Activated naive CD4-positive, alpha-beta T cell treated with anti-CD3 and anti-CD28 coated beads for 36 hours (primary cell): ENCODE measurements around the gene TIGD1. TPM values are rescaled to one million over a fixed set of nuclear protein-coding genes. Genes with fewer than 3 reads are reported as not detected.

Experiments
- CTCF ChIA-PET: fragments of 350-600 bp; sonication (Branson Sonifier 250); formaldehyde crosslinking; loops from one replicate; lab custom pipeline; 2021; ENCODE audit warnings: antibody characterized with exemption; lab: Charles Lee
- DNase-seq: peaks from one replicate; pipeline ENCODE4 v3.0.0-alpha.2; 2020
- H3K27ac Mint-ChIP-seq: one replicate; pipeline ENCODE4 v1.8.0; 2021; ENCODE audit warnings: mild to moderate bottlenecking, mixed read lengths
- H3K27me3 Mint-ChIP-seq: one replicate; pipeline ENCODE4 v1.8.0; 2021; ENCODE audit warnings: low read depth, mixed read lengths
- H3K36me3 Mint-ChIP-seq: one replicate; pipeline ENCODE4 v1.8.0; 2021; ENCODE audit warnings: low read depth, mixed read lengths
- H3K4me1 Mint-ChIP-seq: one replicate; pipeline ENCODE4 v1.8.0; 2021; ENCODE audit warnings: low read depth, mixed read lengths
- H3K4me3 Mint-ChIP-seq: one replicate; pipeline ENCODE4 v1.8.0; 2021; ENCODE audit warnings: mild to moderate bottlenecking, moderate library complexity, mixed read lengths
- H3K9me3 Mint-ChIP-seq: one replicate; pipeline ENCODE4 v1.8.0; 2021; ENCODE audit warnings: mixed read lengths
- intact Hi-C: fragments of 100-400 bp; cut with micrococcal nuclease; formaldehyde crosslinking; loops from one replicate; pipeline ENCODE4 v1.15.1; 2023
- total RNA-seq, 2 experiments: library from RNA; stranded (reverse); gene quantifications; one replicate each; pipeline ENCODE4 v1.2.3, GENCODE V29; 2021

The TIGD1 gene
- total RNA-seq, 2 experiments from 2014 or later, result 7.7 to 8.3 TPM

- peaks cover 2% of the 10 kb centered on the region for H3K27me3 Mint-ChIP-seq
- intact Hi-C loops, result no loop called here
- H3K9me3 Mint-ChIP-seq, result no peaks in the 10 kb centered on the region
- H3K4me3 Mint-ChIP-seq, result no peak overlapping the region
- no peaks in the 10 kb centered on the region for H3K36me3 Mint-ChIP-seq
- no peak overlapping the region for H3K27ac Mint-ChIP-seq
- H3K4me1 Mint-ChIP-seq, result no peaks in the 10 kb centered on the region
- CTCF ChIA-PET, result interaction anchor here (1.2 kb wide), 1 partner anchor 9 kb away, joined by 6 read pairs; no protein-coding TSS in a partner anchor
- DNase-seq, result no peak
Observed at GRCh38 chr2:232513353-232513752, 37.0 kb downstream of the TIGD1 start.

GRCh38 chr2:232512602-232513001, 37.8 kb downstream of the TIGD1 start:
- CTCF ChIA-PET, result interaction anchor here (1.2 kb wide), 1 partner anchor 10 kb away, joined by 6 read pairs; no protein-coding TSS in a partner anchor
- DNase-seq, result no peak
- no peak overlapping the region for H3K4me3 Mint-ChIP-seq
- no peaks in the 10 kb centered on the region for H3K36me3 Mint-ChIP-seq
- H3K4me1 Mint-ChIP-seq, result no peaks in the 10 kb centered on the region
- H3K27me3 Mint-ChIP-seq, result peaks cover 2% of the 10 kb centered on the region
- H3K27ac Mint-ChIP-seq, result no peak overlapping the region
- intact Hi-C loops, result no loop called here
- H3K9me3 Mint-ChIP-seq, result no peaks in the 10 kb centered on the region

GRCh38 chr2:232511336-232511890, 38.9 kb downstream of the TIGD1 start:
- Mint-ChIP-seq H3K27me3 (peaks cover 2% of the 10 kb centered on the region), H3K36me3 (no peaks in the 10 kb centered on the region), H3K9me3 (no peaks in the 10 kb centered on the region), H3K27ac (no peak overlapping the region), H3K4me1 (no peaks in the 10 kb centered on the region), H3K4me3 (no peak overlapping the region)
- DNase-seq, result no peak
- intact Hi-C loops, result no loop called here
- CTCF ChIA-PET, result interaction anchor here (1.7 kb wide), 1 partner anchor 10 kb away, joined by 5 read pairs; no protein-coding TSS in a partner anchor

- Mint-ChIP-seq H3K4me3 (no peak overlapping the region), H3K9me3 (no peaks in the 10 kb centered on the region), H3K36me3 (no peaks in the 10 kb centered on the region), H3K27ac (no peak overlapping the region), H3K27me3 (peaks cover 17% of the 10 kb centered on the region), H3K4me1 (peaks cover 7% of the 10 kb centered on the region)
- intact Hi-C loops, result no loop called here
- no peak for DNase-seq
- CTCF ChIA-PET, result no interaction called here
Observed at GRCh38 chr2:232508251-232508650, 42.1 kb downstream of the TIGD1 start.

- Mint-ChIP-seq H3K4me3 (no peak overlapping the region), H3K36me3 (no peaks in the 10 kb centered on the region), H3K9me3 (no peaks in the 10 kb centered on the region), H3K27ac (no peak overlapping the region), H3K27me3 (peaks cover 22% of the 10 kb centered on the region), H3K4me1 (peaks cover 11% of the 10 kb centered on the region)
- no peak for DNase-seq
- CTCF ChIA-PET, result no interaction called here
- intact Hi-C loops, result no loop called here
Observed at GRCh38 chr2:232506709-232507108, 43.6 kb downstream of the TIGD1 start.

GRCh38 chr2:232505856-232506255, 44.5 kb downstream of the TIGD1 start:
- no peaks in the 10 kb centered on the region for H3K36me3 Mint-ChIP-seq
- no peaks in the 10 kb centered on the region for H3K9me3 Mint-ChIP-seq
- no peak overlapping the region for H3K4me3 Mint-ChIP-seq

GRCh38 chr2:232504438-232504837, 45.9 kb downstream of the TIGD1 start:
- intact Hi-C loops, result no loop called here
- no peak overlapping the region for H3K27ac Mint-ChIP-seq
- H3K4me1 Mint-ChIP-seq, result peaks cover 11% of the 10 kb centered on the region
- CTCF ChIA-PET, result no interaction called here
- no peaks in the 10 kb centered on the region for H3K9me3 Mint-ChIP-seq
- peak; percentile 20 for DNase-seq
- H3K36me3 Mint-ChIP-seq, result no peaks in the 10 kb centered on the region
- no peak overlapping the region for H3K4me3 Mint-ChIP-seq
- peaks cover 24% of the 10 kb centered on the region for H3K27me3 Mint-ChIP-seq

More at GRCh38 chr2:232505856-232506255, 44.5 kb downstream of the TIGD1 start:
- DNase-seq, result no peak
- CTCF ChIA-PET, result no interaction called here
- Mint-ChIP-seq H3K27ac (no peak overlapping the region), H3K4me1 (peaks cover 11% of the 10 kb centered on the region), H3K27me3 (peaks cover 22% of the 10 kb centered on the region)
- intact Hi-C loops, result no loop called here

GRCh38 chr2:232503809-232504323, 46.5 kb downstream of the TIGD1 start:
- intact Hi-C loops, result no loop called here
- Mint-ChIP-seq H3K9me3 (no peaks in the 10 kb centered on the region), H3K27ac (no peak overlapping the region), H3K36me3 (no peaks in the 10 kb centered on the region), H3K4me3 (peak overlapping the region; percentile 29), H3K27me3 (peaks cover 27% of the 10 kb centered on the region), H3K4me1 (peaks cover 11% of the 10 kb centered on the region)
- CTCF ChIA-PET, result no interaction called here
- DNase-seq, result no peak

GRCh38 chr2:232502911-232503808, 47.2 kb downstream of the TIGD1 start:
- peak overlapping the region; percentile 45 for H3K4me3 Mint-ChIP-seq
- no peaks in the 10 kb centered on the region for H3K36me3 Mint-ChIP-seq
- H3K4me1 Mint-ChIP-seq, result peaks cover 11% of the 10 kb centered on the region
- H3K27ac Mint-ChIP-seq, result no peak overlapping the region
- intact Hi-C loops, result no loop called here
- CTCF ChIA-PET, result no interaction called here
- peaks cover 30% of the 10 kb centered on the region for H3K27me3 Mint-ChIP-seq
- DNase-seq, result peak; percentile 52
- no peaks in the 10 kb centered on the region for H3K9me3 Mint-ChIP-seq

GRCh38 chr2:232502511-232502910, 47.8 kb downstream of the TIGD1 start:
- Mint-ChIP-seq H3K4me3 (peak overlapping the region; percentile 72), H3K4me1 (peaks cover 11% of the 10 kb centered on the region), H3K27ac (no peak overlapping the region), H3K36me3 (no peaks in the 10 kb centered on the region), H3K9me3 (no peaks in the 10 kb centered on the region), H3K27me3 (peaks cover 30% of the 10 kb centered on the region)
- DNase-seq, result peak; percentile 29
- CTCF ChIA-PET, result no interaction called here
- intact Hi-C loops, result no loop called here

- no peak overlapping the region for H3K4me3 Mint-ChIP-seq
- CTCF ChIA-PET, result no interaction called here
Observed at GRCh38 chr2:232501794-232502390, 48.5 kb downstream of the TIGD1 start.

GRCh38 chr2:232501331-232501771, 49.0 kb downstream of the TIGD1 start:
- no peaks in the 10 kb centered on the region for H3K9me3 Mint-ChIP-seq
- no peak overlapping the region for H3K27ac Mint-ChIP-seq
- H3K27me3 Mint-ChIP-seq, result peaks cover 30% of the 10 kb centered on the region
- peaks cover 11% of the 10 kb centered on the region for H3K4me1 Mint-ChIP-seq
- CTCF ChIA-PET, result no interaction called here
- no peak overlapping the region for H3K4me3 Mint-ChIP-seq
- DNase-seq, result no peak
- intact Hi-C loops, result no loop called here
- no peaks in the 10 kb centered on the region for H3K36me3 Mint-ChIP-seq

More at GRCh38 chr2:232501794-232502390, 48.5 kb downstream of the TIGD1 start:
- Mint-ChIP-seq H3K36me3 (no peaks in the 10 kb centered on the region), H3K4me1 (peaks cover 11% of the 10 kb centered on the region), H3K27ac (no peak overlapping the region), H3K27me3 (peaks cover 30% of the 10 kb centered on the region), H3K9me3 (no peaks in the 10 kb centered on the region)
- intact Hi-C loops, result no loop called here
- DNase-seq, result no peak
